ENCODE measurements around the gene SLC16A4.

- TF ChIP-seq CTCF (IDR thresholded peaks at IDR 0.05): no peak
- no peak for TF ChIP-seq POLR2A (IDR thresholded peaks at IDR 0.05)
Observed at GRCh38 chr1:110390096-110390495, 730 bp downstream of the SLC16A4 start.
